Cardiac fibroblast (primary cell): ENCODE results near the gene TMEM52.
A peak's percentile ranks its signal among the peaks of the same experiment; 100 is the strongest.

Source experiments
- DNase-seq, 2 donors: peaks; one replicate each; pipeline versions ENCODE4 v3.0.0 to v3.0.0-alpha.2; 2010; ENCODE audit warnings: low read depth in 2 of 2
- H3K4me3 ChIP-seq, 2 donors: replicated peaks in 1 of 2; 1 replicate in 1 of 2; 2 replicates in 1 of 2; pipeline ENCODE4 v1.5.1; 2011; ENCODE audit warnings: low read depth in 2 of 2, low read length in 2 of 2, mild to moderate bottlenecking in 2 of 2, moderate library complexity in 1 of 2
- TF ChIP-seq, protein P1 (sequence below): IDR thresholded peaks from one replicate; pipeline ENCODE4 v1.5.1; 2011; ENCODE audit warnings: low read depth, mild to moderate bottlenecking, low read length, inconsistent platforms

The TMEM52 gene

DNA sequence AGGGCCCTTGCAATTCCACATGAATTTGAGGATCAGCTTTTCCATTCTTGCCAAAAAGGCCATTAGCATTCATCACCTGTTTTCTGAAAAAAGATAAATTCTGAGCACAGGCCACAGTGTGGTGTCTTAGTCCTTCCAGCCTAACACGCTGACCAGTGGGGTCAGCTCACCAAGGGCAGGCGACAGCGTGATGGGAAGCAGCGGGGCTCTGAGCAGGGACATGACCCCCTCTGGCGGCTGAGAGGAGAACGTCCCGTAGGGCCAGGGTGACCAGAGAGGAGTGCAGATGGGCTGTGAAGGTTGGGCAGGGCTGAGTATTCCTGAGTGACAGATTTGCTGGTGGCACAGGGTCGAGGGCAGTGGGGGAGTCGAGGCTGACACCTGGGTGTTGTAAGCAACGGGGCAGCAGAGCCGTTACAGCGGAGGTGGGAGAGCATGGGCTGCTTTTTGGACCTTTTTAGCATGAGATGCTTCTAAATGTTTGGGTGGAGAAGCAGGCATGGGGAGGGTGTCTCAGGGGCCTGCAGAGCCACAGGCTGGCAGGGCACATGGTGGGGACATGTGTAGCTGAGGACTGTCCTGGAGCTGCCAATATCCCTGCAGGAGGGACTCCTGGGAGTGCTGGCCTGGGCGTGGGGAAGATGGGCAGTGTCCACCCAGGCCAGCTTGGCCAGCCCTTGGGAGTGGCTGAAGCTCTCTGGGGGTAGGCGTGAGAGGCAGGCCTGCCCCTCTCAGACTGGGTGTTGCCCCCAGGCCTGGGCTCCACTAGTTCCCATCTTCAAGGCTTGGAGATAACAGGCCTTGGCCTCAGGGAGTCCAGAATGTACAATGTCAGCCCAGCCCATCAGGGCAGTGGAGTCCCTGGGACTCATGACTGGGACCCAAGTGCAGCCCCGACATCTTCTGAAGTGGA, 12.6 kb downstream of the TMEM52 start:
- DNase-seq, result peak; percentile 85
- no peak overlapping the region for H3K4me3 ChIP-seq
- TF ChIP-seq, protein P1, sequence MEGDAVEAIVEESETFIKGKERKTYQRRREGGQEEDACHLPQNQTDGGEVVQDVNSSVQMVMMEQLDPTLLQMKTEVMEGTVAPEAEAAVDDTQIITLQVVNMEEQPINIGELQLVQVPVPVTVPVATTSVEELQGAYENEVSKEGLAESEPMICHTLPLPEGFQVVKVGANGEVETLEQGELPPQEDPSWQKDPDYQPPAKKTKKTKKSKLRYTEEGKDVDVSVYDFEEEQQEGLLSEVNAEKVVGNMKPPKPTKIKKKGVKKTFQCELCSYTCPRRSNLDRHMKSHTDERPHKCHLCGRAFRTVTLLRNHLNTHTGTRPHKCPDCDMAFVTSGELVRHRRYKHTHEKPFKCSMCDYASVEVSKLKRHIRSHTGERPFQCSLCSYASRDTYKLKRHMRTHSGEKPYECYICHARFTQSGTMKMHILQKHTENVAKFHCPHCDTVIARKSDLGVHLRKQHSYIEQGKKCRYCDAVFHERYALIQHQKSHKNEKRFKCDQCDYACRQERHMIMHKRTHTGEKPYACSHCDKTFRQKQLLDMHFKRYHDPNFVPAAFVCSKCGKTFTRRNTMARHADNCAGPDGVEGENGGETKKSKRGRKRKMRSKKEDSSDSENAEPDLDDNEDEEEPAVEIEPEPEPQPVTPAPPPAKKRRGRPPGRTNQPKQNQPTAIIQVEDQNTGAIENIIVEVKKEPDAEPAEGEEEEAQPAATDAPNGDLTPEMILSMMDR, result peak; percentile 97

DNA sequence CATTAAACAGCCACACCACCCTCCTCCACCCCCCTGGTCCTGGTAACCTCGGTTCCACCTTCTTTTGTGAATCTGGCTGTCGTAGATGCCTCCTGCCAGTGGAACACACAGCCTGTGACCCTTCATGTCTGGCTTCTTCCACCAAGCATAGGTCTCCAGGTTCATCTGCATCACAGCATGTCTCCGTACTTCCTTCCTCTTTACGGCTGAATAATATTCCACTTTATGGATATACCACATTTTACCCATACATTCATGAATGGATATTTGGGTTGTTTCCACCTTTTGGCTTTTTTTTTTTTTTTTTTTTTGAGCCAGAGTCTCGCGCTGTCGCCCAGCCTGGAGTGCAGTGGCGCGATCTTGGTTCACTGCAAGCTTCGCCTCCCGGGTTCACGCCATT, 15.9 kb downstream of the TMEM52 start:
- TF ChIP-seq, protein P1, result no peak
- H3K4me3 ChIP-seq, result no peak overlapping the region
- no peak for DNase-seq

DNA sequence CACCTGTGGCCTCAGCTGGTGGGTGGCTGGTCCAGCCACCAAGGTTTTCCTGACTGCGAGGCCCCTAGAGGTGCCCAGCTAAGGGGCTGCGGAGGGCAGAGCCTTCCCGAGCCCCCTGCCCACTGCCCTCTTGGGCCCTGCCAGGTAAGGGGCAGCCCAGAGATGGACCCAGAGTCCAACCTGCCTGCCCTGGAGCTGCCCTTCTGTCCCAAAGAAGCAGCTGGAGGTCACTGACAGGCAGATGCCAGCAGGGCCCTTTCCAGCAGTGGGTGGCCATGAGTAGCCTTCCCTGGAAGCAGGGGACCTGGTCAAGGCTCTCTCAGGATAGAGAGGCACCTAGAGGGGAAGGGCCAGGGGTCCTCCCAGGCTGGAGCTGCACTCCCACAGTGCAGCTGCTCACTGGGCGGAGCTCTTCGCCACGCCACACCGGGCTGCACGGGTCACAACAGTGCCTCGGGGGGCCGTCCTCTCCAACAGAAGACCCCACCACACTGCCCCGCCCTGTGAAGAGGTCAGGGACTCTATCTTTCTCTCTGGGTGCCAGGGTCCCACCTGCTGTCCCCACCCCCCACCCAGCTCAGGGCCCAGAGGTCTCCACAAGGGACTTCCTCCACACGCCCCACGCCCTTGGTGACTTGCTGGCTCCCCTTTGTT, 17.3 kb downstream of the TMEM52 start:
- TF ChIP-seq, protein P1, result no peak
- H3K4me3 ChIP-seq, result no peak overlapping the region
- DNase-seq, result no peak

DNA sequence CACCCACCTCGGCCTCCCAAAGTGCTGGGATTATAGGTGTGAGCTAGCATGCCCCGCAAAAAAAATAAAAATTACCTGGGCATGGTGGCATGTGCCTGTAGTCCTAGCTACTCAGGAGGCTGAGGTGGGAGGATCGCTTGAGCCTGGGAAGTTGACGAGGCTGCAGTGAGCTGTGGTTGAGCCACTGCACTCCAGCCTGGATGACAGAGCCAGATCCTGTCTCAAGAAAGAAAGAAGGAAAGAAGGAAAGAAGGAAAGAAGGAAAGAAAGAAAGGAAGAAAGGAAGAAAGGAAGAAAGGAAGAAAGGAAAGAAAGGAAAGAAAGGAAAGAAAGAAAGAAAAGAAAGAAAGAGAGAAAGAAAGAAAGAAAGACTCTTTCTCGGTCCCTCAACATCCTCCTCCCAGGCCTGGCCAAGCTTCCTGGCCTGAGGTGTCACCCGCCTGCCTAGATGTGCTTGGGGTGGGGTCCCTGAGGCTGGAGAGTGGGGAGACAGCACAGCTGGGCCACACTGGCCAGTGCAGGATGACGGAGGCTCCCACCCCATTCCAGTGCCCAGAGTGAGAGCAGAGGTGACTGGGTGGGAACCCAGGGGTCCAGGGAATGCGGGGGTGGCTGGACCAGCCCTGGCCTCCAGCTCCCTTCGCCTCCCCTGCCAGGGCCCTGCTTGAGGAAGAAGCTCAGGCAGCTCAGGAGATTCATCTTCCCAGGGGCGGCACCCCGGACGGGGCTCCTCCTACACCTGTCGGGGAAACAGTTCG, 18.0 kb downstream of the TMEM52 start:
- H3K4me3 ChIP-seq, result no peak overlapping the region
- no peak for DNase-seq
- TF ChIP-seq, protein P1, result no peak

DNA sequence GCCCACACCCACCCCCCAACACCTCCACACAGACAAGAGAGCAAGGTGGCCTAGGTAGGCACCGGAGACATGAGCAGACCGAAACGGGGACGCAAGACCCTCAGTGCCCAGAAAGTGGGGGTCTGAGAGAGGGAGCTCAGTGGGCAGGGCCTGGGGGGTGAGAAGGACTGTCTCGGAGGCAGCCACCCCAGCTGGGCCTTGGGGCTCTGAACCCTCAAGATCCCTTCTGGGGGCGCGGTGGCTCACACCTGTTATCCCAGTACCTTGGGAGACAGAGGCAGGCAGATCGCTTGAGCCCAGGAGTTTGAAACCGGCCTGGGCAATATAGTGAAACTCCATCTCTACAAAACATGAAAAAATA, 19.1 kb downstream of the TMEM52 start:
- no peak overlapping the region for H3K4me3 ChIP-seq
- no peak for DNase-seq
- TF ChIP-seq, protein P1, result no peak

DNA sequence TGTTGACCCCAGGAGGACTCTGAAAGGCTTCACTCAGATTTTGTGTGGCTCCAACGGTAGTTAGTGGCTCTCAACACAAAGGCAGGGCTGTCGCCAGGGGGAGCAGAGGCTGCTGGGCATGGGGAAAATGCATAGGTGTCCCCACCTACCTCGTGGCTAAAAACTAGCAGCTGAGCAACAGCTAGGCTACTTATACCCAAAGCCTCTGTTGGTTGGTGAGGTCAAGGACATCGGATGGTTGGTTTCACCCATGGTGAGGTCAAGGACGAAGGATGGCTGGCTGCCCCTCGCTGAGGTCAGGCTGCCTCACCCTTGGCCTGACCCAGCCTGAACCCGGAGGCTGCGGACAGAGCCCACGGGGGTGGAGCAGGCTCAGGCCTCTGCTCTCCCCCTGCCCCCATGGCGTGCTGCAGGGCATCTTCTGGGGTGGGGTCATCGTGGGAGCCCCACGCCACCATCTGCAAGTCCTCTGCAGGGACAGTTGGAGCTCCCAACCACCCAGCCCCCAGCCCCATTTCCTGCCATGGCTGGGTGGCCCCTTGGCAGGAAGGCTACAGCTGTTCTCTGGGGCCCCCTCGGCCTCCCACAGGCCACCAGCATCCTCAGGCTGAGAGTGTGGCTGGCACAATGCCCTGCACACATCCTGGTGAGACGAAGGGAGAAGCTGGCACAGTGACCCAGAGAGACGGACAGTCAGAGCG, 19.7 kb downstream of the TMEM52 start:
- H3K4me3 ChIP-seq, result no peak overlapping the region
- TF ChIP-seq, protein P1, result no peak
- no peak for DNase-seq
